H7 (cell line): ENCODE measurements around the gene DUOXA1. TPM values are rescaled to one million over a fixed set of nuclear protein-coding genes. Genes with fewer than 3 reads are reported as not detected.

Source experiments
- DNase-seq: peaks from one replicate; pipeline ENCODE4 v3.0.0; 2012
- H3K27me3 ChIP-seq: 2 replicates; pipeline ENCODE4 v1.6.0; 2011; ENCODE audit warnings: mild to moderate bottlenecking, low read length; ENCODE audit not compliant: control insufficient read depth, insufficient read depth
- H3K36me3 ChIP-seq: replicated peaks from 2 replicates; pipeline ENCODE4 v1.5.1; 2011; ENCODE audit warnings: low read length; ENCODE audit not compliant: control insufficient read depth, insufficient read depth
- H3K4me3 ChIP-seq: 2 replicates; pipeline ENCODE4 v1.5.1; 2011; ENCODE audit warnings: low read depth, mild to moderate bottlenecking, control low read depth, low read length, moderate library complexity; ENCODE audit not compliant: insufficient read depth
- total RNA-seq: library from RNA; depleted of rRNA; stranded (reverse); fragments of >200 nt; shearing (Covaris generic); gene quantifications from 2 replicates; pipeline ENCODE4 v1.2.3, GENCODE V29; 2014

The DUOXA1 gene
- total RNA-seq, 1 experiment from 2014 or later = not detected

DNA sequence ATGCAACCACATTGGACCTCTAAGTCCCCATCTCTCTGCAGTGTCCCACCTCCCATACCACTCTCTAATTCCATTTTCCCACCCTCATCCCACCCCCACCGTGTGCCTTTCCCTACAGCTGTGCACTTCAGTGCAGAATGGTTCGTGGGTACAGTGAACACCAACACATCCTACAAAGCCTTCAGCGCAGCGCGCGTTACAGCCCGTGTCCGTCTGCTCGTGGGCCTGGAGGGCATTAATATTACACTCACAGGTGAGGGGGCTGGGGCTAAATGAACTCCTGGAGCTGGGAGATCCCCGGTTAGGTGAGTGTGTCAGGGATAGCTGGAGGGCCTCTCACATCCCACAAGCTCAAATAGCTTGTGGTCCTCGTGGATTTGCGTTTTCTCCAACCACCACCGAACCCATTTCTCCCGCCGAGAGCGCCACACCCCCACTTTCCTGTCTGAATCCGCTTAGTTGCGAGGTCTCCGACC lies 13.6 kb downstream of the DUOXA1 start:
- no peak for DNase-seq
- Histone ChIP-seq H3K4me3 (no peak overlapping the region), H3K36me3 (no peaks in the 10 kb centered on the region), H3K27me3 (peaks cover 75% of the 10 kb centered on the region)

DNA sequence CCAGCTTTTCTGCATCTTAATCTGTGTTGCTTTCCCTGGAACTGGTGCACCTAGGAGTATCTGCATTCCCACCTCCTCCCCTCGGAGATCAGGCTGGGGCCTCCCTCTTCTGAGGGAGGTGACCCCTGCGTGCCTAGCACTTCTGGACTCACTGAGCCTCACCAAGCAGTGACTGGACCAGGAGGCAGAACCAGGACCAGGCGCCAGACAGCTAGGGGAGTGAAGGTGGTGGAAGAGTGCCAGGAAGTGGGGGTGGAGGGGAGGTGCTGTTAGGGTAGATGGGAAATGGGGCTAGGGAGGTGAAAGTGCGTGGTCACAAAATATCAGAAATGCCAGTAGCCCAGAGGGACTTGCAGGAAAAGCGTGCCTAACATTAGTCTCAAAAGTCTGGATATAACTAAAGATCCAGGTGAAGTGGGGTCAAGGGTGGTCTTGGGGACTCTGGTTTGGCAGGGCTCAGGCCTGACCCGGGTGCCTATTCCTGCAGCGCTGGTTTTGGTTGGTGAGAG lies 14.3 kb downstream of the DUOXA1 start:
- Histone ChIP-seq H3K27me3 (peaks cover 80% of the 10 kb centered on the region), H3K4me3 (no peak overlapping the region), H3K36me3 (no peaks in the 10 kb centered on the region)
- DNase-seq = peak; percentile 47

DNA sequence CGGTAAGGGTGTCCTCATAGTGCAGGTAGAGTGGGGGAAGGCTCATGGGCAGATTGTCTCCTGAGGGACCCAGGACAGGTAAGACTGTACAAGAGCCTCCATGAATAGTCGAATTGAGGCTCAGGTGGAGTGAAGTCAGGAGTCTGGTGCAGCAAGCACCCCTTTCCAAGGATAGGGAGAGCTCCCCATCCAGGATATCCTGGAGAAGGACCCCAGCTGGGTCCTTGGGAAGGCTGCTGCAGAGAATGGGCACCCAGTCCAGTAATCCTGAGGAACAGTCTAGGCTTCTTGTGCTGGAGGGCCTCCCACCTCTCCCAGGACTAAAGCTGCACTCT lies 15.0 kb downstream of the DUOXA1 start:
- H3K27me3 ChIP-seq = peaks cover 84% of the 10 kb centered on the region
- H3K4me3 ChIP-seq = no peak overlapping the region
- H3K36me3 ChIP-seq = no peaks in the 10 kb centered on the region
- peak; percentile 33 for DNase-seq

DNA sequence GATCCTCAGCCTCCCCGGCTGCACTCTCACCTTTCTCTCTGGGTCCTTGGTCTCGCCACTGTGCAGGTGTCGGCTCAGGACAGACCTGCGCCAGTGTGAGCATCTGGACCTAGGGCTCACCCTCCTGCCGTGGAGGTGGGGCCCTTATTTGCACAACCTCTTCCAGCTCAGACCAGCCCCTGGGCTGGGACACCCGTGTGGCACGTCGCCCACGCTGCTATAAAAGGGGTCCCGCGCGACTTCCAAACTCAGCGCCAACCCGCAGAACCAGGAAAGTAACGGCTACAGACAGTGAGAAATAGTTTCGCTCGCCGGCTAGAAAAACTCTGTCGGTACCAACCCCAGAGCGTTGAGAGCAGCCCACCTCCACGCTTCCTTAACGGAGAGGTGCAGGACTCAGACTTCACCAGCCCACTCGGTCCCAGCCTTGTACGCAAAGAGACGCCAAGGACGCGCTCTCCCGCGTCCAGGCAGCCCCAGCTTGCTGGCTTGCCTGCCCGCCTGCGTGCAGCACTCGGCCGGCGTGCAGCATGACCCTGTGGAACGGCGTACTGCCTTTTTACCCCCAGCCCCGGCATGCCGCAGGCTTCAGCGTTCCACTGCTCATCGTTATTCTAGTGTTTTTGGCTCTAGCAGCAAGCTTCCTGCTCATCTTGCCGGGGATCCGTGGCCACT lies 15.5 kb downstream of the DUOXA1 start, which contains the start of the genes DUOX2 and DUOXA2:
Gene DUOX2, minus strand, starts transcription at position 97 of the 675 bp plus-strand sequence. CDS start 761 bp downstream, outside the sequence.
Gene DUOXA2, plus strand, starts transcription at position 251 of the 675 bp plus-strand sequence. Its CDS starts 280 bp downstream, at position 531.
- peak within 1 kb of the TSS; percentile 24; the same call in 1 of the 2 replicates for H3K4me3 ChIP-seq
- peak; percentile 70 for DNase-seq
- no peaks in the 10 kb centered on the region for H3K36me3 ChIP-seq
- H3K27me3 ChIP-seq = peaks cover 85% of the 10 kb centered on the region

DNA sequence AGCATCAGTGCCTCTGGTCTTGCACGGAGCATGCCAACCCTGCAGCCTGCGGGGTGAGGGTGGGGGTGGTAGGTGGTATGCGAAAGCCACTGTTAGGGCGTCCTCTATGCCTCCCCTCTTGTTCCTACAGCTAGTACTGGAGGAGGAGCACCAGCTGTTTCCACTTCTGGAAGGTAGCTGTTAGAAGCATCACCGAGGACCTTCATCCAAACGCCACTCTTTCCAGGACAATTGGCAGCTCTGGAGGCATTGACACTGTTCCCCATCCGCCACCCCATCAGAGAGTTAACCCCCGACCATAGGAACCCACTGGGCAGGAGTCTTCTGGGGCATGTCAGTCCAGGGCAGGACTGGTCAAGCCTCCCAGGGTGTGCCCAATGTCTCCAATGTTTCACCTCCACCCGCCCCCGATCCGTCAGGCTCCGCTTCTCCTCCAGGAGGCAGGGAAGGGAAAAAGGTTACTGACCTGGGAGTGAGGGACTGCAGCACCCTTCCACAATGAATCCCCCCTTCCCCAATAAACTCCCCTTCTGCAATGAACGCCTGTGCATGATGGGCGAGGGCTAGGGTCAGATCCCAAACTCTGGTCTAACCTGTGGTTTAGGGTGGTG lies 16.2 kb downstream of the DUOXA1 start:
- peak; percentile 61 for DNase-seq
- Histone ChIP-seq H3K4me3 (peak overlapping the region; percentile 24; the same call in 1 of the 2 replicates), H3K27me3 (peaks cover 89% of the 10 kb centered on the region)

DNA sequence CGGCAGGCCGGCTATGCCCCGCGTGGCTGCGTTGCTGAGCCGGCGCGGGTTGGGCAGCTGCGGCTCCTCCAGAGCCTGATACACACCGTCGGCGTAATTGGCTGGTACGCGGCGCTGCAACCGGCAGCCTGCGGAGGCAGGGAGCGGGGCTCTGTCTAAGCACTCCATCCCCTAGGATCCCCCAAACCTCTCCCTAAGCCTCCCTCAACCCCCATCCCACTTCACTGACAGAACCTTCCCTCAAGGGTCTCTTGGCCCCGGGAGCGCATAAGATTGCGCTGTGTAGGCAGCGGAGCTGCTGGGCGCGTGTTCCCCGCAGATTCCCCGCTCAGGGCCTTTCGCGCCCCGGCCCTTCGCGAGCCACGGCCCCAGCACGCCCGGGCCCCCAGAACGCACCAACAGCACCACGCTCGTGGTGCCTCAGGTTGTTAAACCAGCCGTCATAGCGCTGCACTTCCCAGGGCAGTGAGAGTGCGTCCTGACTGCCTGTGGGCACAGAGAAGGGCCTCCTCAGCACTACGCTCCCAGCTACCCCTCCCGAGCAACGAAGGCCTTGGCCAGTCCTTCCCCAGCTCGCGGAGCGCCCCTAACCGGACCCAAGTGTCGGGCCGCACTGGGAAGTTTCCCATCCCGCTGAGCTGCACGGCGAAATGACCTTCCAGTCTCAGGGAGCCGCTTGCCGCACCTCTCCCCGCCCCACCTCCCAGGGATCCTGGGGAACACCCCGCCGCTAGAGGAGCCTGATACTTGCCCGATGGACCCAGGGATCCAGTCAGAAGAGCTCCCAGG lies 16.9 kb downstream of the DUOXA1 start:
- DNase-seq = peak; percentile 83
- Histone ChIP-seq H3K4me3 (peak overlapping the region; percentile 24; the same call in 1 of the 2 replicates), H3K36me3 (no peaks in the 10 kb centered on the region), H3K27me3 (peaks cover 89% of the 10 kb centered on the region)

More for the DNA sequence above, 16.2 kb downstream of the DUOXA1 start:
- no peaks in the 10 kb centered on the region for H3K36me3 ChIP-seq

DNA sequence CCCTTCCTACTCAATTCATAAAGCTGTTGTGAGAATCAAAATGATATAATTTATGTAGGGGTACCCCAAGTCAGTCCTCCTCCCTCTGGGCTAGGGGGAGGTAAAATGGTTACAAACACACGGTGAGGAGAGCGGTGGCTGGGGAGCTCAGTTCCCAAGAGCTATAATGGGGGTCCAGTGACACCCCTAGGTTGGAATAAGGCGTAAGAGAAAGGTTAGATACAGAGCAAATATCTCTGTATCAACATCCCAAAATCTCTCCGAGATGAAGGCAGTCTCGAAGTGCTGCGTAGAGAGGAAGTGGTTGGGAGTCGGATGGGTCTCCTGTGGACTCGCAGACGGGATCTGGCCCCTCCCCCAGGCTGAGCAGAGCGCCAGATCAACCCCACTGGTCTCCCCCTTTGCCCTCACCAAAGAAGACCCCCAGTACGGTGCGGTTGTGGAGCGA lies 17.5 kb downstream of the DUOXA1 start:
- H3K4me3 ChIP-seq = peak overlapping the region; percentile 24; the same call in 1 of the 2 replicates
- peak; percentile 61 for DNase-seq
- H3K27me3 ChIP-seq = peaks cover 82% of the 10 kb centered on the region
- H3K36me3 ChIP-seq = no peaks in the 10 kb centered on the region

DNA sequence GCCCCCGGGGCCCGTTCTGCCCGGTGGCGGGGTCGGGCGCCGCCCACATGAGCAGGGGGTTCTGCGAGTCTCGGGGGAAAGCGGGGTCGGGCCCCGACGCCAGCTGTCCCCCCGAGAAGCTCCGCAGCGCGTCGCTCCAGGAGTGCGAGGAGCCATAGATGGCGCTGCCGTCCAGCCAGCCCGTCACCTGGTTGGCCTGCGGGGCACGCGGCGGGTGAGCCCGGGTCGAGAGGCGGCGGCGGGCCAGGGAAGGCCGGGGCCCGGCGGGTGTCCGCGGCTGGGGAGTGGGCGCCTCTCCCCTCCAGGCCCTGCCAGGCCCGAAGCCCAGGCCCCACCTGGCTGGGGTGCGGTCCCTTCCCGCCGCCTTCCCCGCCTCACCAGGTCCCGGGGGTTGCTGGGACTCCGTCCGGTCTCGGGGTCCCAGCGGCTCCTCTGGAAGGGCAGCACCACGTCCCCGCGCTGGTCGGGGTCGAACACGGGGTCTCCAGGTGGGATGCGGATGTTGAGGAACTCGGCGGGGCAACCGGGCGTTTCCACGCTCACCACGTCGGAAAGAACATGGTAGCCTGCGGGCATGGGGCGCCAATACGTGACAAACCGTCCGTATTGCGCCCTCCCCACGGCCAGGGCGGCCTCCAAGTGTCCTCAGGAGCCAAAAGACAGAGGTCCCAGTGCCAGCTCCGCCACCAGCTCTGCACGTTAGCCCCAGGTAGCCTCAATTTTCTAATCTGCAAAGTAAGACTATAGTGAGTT lies 18.1 kb downstream of the DUOXA1 start:
- Histone ChIP-seq H3K4me3 (peak overlapping the region; percentile 16; the same call in 1 of the 2 replicates), H3K27me3 (peaks cover 76% of the 10 kb centered on the region), H3K36me3 (no peaks in the 10 kb centered on the region)
- DNase-seq = peak; percentile 74

DNA sequence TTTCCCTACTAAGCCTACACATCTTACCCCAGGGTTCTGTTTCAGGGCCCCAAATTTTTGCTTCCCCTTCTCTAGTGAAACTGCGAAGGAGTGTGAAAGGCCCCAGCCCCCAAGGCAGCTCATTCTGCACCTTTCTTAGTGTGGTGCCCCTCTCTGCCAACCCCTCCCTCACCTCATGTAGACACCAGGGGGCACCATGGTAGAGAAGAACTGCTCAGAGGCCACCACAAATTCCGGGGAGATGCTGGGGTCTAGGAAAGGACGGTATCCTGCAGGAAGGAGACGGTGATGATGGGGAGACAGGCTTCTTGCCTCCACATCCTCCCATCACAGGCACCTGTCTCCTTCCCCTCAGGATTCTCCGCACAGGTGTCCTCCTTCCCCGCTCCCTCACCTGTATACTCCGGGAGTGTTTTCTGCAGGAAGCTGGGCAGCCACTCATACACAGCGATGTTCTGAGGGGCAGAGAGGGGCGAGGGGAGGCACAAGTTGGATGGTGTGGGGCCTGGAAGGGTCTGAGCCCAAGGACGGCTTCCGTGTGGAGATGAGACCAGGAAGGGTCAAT lies 19.3 kb downstream of the DUOXA1 start:
- Histone ChIP-seq H3K36me3 (no peaks in the 10 kb centered on the region), H3K4me3 (no peak overlapping the region), H3K27me3 (peaks cover 64% of the 10 kb centered on the region)
- DNase-seq = peak; percentile 76

DNA sequence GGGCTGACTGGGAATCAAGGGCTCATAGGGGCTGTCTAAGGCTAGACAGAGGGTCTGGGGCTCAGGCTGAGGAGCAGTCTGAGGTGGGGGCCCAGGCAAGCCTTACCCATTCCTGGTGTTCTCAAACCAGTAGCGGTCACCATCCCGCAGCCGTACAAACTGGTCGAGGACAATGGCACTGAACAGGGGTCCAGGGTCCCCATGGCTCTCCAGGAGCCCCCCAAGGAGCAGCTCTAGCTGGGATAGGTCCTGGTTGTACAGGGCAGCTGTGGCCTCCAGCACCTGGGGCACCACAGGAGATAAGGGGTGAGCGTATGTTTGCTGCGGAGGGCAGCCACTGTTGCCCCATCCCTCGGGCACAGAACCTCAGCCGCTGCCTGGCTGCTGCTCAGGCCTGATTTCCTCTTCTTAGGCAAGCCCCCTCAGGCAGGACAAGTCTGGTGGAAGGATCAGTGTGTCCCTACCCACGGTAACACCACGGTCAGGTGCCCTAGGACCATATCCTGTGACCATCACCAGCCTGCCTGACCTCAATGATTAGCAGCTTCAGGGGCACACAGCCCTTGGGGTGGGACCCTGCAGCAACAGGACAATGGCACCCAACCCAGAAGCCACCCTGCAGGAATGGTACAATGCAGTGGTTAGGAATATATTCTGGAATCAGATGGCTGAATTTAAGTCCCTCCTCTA lies 21.6 kb downstream of the DUOXA1 start:
- no peaks in the 10 kb centered on the region for H3K36me3 ChIP-seq
- H3K4me3 ChIP-seq = no peak overlapping the region
- H3K27me3 ChIP-seq = peaks cover 42% of the 10 kb centered on the region
- DNase-seq = peak; percentile 16

DNA sequence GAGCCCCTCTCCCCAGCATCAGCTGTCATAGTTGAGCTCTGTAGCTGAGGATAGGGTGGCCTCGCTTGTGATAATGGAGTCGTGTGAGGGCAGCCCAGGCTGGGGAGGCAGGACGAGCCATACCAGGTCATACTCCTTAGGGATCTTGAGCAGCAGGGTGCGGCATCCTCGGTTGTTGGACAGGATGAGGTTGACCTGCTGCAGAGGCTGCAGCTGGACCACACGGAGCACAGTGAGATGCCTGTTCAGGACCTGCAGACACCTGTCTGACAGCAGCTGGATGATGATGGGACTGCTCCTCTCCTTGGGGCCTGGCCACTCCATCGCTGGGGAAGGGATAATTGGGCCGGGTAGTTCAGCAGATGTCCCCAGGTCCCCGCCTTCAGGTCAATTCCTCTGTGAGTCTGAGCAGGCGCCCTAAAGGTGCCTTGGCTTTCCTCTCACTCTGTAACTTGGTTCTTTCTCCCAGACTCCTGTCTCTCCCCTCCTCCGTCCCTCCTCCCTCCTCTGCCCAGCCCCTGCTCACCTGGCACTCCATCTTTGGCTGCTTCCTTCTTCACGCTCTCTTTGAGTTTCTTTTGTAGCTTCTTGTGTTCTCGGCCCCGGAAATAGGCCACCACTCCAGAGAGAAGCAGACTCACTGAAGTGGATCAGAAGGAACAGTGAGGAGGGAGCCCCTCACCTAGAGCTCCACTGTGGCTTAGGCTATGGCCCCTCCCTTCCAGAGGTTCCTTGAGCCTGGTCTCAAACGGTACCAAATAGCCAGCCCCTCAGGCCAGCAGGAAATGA lies 23.5 kb downstream of the DUOXA1 start:
- Histone ChIP-seq H3K27me3 (peaks cover 23% of the 10 kb centered on the region), H3K4me3 (no peak overlapping the region), H3K36me3 (no peaks in the 10 kb centered on the region)
- DNase-seq = peak; percentile 17

DNA sequence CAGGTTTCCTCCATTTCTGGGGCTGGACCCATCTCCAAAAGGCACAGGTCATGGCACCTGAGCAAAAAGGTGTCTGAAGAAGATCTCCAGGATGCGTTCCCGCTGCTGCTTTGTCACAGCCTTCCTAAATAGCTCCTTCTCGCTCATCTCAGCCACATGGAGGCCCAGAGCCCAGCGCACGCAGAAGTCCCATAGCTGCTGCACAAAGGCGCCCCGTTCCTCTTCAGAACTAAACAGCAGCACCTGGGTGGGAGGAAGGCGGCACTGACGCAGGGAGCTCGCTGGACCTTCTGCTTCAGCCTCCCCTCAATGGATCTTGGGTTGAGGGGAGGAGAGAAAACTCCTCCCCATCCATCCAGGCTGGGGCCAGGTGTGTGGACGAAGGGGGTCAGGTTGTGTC lies 24.1 kb downstream of the DUOXA1 start:
- Histone ChIP-seq H3K27me3 (peaks cover 19% of the 10 kb centered on the region), H3K36me3 (no peaks in the 10 kb centered on the region), H3K4me3 (no peak overlapping the region)
- peak; percentile 21 for DNase-seq
